Thyroid gland (tissue), 4 donors: Measurements from ENCODE around the gene AQP2.

Source experiments
- CTCF ChIP-seq, 6 experiments: fragments of 200-600 bp in 3 of 6; fragments of 450-650 bp in 3 of 6; sonication (generic) in 3 of 6; IDR thresholded peaks; one replicate each; pipeline ENCODE4 v1.5.1; 2016 to 2019; ENCODE audit warnings: antibody characterized with exemption in 6 of 6, mild to moderate bottlenecking in 2 of 6, inconsistent platforms in 1 of 6, moderate library complexity in 1 of 6
- POLR2A ChIP-seq, 2 donors: fragments of 450-650 bp; IDR thresholded peaks; one replicate each; pipeline ENCODE4 v1.6.1; 2017; ENCODE audit warnings: antibody characterized with exemption in 2 of 2, mild to moderate bottlenecking in 2 of 2, moderate library complexity in 1 of 2

DNA sequence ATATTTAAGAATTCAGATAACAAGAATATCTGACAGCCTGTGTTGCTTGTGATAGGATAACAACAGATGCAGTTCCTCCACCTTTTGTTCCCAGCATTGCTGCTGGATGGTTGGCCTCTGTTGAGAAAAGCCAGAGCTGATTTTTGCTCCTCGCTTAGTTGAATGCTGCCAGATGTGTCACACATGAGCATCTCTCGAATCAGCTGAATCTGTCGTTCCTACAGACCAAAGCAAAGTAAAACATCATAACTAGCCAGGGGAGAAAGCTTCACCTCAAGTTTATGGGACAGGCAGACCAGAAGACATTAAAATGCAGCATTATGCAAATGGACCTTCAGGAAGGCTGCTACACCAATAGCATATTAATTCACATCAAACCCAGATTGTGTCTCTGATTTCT, 54.6 kb downstream of the AQP2 start:
- TF ChIP-seq CTCF (IDR thresholded peaks at IDR 0.05) (no peak), POLR2A (IDR thresholded peaks at IDR 0.05) (no peak)
